WTC11 (cell line): ENCODE results near the gene RTKN. TPM values are rescaled to one million over a fixed set of nuclear protein-coding genes. Genes with fewer than 3 reads are reported as not detected.
A peak's percentile ranks its signal among the peaks of the same experiment; 100 is the strongest.

ENCODE experiments used
- HMGXB4 ChIP-seq: sonication (generic); formaldehyde crosslinking; IDR thresholded peaks from 2 replicates; pipeline ENCODE4 v1.8.1; 2023; ENCODE audit warnings: mild to moderate bottlenecking, moderate library complexity, missing genetic modification reagents
- MYBL2 ChIP-seq: sonication (generic); formaldehyde crosslinking; IDR thresholded peaks from 2 replicates; pipeline ENCODE4 v1.8.1; 2023; ENCODE audit warnings: mild to moderate bottlenecking, moderate library complexity, missing genetic modification reagents
- NR1H2 ChIP-seq: sonication (generic); formaldehyde crosslinking; IDR thresholded peaks from 2 replicates; pipeline ENCODE4 v1.9.0; 2021; ENCODE audit warnings: mild to moderate bottlenecking, moderate library complexity, missing genetic modification reagents
- NR2C2 ChIP-seq: sonication (generic); formaldehyde crosslinking; IDR thresholded peaks from 2 replicates; pipeline ENCODE4 v1.8.0; 2022; ENCODE audit warnings: mild to moderate bottlenecking, missing genetic modification reagents
- PREB ChIP-seq: sonication (generic); formaldehyde crosslinking; IDR thresholded peaks from 2 replicates; pipeline ENCODE4 v1.8.1; 2022; ENCODE audit warnings: mild to moderate bottlenecking, missing genetic modification reagents, moderate library complexity, borderline replicate concordance
- RELA ChIP-seq: sonication (generic); formaldehyde crosslinking; IDR thresholded peaks from 2 replicates; pipeline ENCODE4 v1.8.1; 2022; ENCODE audit warnings: missing genetic modification reagents, mild to moderate bottlenecking, borderline replicate concordance
- TP53 ChIP-seq: sonication (generic); formaldehyde crosslinking; IDR thresholded peaks from 2 replicates; pipeline ENCODE4 v1.8.1; 2023; ENCODE audit warnings: mild to moderate bottlenecking, missing genetic modification reagents
- ZMAT4 ChIP-seq: fragments of 250-450 bp; sonication (Bioruptor Pico); IDR thresholded peaks from 2 replicates; pipeline ENCODE4 v1.9.0; 2021; ENCODE audit warnings: mild to moderate bottlenecking
- ZNF425 ChIP-seq: fragments of 250-450 bp; sonication (Bioruptor Pico); conservative IDR thresholded peaks from 2 replicates; pipeline ENCODE4 v1.9.0; 2021; ENCODE audit warnings: mild to moderate bottlenecking
- total RNA-seq: library from RNA; stranded (reverse); gene quantifications from 3 replicates; pipeline ENCODE4 v1.2.3, GENCODE V29; 2021
- TF ChIP-seq, protein P1 (sequence below): sonication (generic); formaldehyde crosslinking; IDR thresholded peaks from 2 replicates; pipeline ENCODE4 v1.8.0; 2023; ENCODE audit warnings: missing genetic modification reagents, mild to moderate bottlenecking, borderline replicate concordance
- TF ChIP-seq, protein P2 (sequence below): sonication (generic); formaldehyde crosslinking; IDR thresholded peaks from 2 replicates; pipeline ENCODE4 v1.8.1; 2022; ENCODE audit warnings: mild to moderate bottlenecking, moderate library complexity, missing genetic modification reagents
- TF ChIP-seq, protein P3 (sequence below): sonication (generic); formaldehyde crosslinking; IDR thresholded peaks from 2 replicates; pipeline ENCODE4 v1.8.1; 2023; ENCODE audit warnings: mild to moderate bottlenecking, missing genetic modification reagents, borderline replicate concordance
- TF ChIP-seq, protein P4 (sequence below): sonication (generic); formaldehyde crosslinking; IDR thresholded peaks from 2 replicates; pipeline ENCODE4 v1.8.1; 2022; ENCODE audit warnings: low read depth, missing genetic modification reagents, borderline replicate concordance

The RTKN gene
- total RNA-seq, 1 experiment from 2014 or later, result 80.1 TPM

DNA sequence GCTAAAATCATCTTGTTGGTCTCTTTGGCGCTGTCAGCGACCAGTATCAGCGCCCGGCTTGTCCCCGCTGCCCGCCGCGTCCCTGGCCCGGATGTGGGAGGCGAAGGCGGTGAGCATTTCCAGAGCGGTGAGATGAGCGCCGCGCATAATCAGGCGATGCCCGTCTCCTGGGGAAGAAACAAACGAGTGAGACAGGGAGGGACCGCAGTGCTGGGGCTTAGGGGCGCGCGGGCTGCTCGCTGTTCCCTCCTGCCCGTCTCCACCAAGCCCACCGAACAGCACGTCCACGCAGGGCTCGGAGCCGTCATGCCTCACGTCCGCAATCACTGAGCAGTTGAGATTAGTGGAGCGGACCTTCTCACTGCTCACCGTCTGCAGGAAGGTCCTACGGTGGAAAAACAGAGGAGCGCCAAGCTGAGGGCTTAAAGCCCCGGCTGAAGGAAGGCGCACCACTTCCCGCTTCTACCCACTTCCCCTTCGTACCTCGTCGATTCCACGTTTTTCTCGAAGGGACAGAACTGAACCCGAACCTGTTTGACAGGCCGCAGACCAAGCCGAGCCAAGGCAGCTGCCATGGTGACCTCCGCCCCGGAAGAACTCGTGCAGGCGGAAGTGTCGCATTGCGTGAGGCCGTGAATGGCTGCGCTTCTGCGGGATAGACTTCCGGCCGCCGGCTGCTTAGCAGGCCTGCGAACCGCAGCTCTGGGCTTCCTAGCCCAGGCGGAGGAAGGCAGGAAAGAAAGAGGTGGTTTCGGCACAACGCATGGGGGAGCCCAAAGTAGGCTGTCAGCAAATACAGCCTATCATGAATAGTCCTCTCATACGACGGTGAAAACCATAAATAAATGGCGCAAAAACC is 30.6 kb upstream of the RTKN start, which contains the start of gene MRPL53 (continued):
- TF ChIP-seq, protein P1, sequence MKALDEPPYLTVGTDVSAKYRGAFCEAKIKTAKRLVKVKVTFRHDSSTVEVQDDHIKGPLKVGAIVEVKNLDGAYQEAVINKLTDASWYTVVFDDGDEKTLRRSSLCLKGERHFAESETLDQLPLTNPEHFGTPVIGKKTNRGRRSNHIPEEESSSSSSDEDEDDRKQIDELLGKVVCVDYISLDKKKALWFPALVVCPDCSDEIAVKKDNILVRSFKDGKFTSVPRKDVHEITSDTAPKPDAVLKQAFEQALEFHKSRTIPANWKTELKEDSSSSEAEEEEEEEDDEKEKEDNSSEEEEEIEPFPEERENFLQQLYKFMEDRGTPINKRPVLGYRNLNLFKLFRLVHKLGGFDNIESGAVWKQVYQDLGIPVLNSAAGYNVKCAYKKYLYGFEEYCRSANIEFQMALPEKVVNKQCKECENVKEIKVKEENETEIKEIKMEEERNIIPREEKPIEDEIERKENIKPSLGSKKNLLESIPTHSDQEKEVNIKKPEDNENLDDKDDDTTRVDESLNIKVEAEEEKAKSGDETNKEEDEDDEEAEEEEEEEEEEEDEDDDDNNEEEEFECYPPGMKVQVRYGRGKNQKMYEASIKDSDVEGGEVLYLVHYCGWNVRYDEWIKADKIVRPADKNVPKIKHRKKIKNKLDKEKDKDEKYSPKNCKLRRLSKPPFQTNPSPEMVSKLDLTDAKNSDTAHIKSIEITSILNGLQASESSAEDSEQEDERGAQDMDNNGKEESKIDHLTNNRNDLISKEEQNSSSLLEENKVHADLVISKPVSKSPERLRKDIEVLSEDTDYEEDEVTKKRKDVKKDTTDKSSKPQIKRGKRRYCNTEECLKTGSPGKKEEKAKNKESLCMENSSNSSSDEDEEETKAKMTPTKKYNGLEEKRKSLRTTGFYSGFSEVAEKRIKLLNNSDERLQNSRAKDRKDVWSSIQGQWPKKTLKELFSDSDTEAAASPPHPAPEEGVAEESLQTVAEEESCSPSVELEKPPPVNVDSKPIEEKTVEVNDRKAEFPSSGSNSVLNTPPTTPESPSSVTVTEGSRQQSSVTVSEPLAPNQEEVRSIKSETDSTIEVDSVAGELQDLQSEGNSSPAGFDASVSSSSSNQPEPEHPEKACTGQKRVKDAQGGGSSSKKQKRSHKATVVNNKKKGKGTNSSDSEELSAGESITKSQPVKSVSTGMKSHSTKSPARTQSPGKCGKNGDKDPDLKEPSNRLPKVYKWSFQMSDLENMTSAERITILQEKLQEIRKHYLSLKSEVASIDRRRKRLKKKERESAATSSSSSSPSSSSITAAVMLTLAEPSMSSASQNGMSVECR (CRISPR knock-in tag), result peak; percentile 72; the same call in 1 of the 2 replicates
- TF ChIP-seq TP53 (no peak; the same call in 1 of the 2 replicates), MYBL2 (CRISPR knock-in tag) (0 out of 2 replicates have a peak, but pooled peaks have one; percentile 45), ZMAT4 (CRISPR knock-in tag) (peak; percentile 87), NR1H2 (CRISPR knock-in tag) (0 out of 2 replicates have a peak, but pooled peaks have one; percentile 39), HMGXB4 (CRISPR knock-in tag) (peak; percentile 50; the same call in 1 of the 2 replicates), RELA (CRISPR knock-in tag) (peak; percentile 61; the same call in 1 of the 2 replicates), PREB (CRISPR knock-in tag) (peak; percentile 90; the same call in 1 of the 2 replicates), NR2C2 (CRISPR knock-in tag) (peak; percentile 100), ZNF425 (no peak)
- TF ChIP-seq, protein P2, sequence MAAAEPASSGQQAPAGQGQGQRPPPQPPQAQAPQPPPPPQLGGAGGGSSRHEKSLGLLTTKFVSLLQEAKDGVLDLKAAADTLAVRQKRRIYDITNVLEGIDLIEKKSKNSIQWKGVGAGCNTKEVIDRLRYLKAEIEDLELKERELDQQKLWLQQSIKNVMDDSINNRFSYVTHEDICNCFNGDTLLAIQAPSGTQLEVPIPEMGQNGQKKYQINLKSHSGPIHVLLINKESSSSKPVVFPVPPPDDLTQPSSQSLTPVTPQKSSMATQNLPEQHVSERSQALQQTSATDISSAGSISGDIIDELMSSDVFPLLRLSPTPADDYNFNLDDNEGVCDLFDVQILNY (CRISPR knock-in tag), result peak; percentile 57; the same call in 1 of the 2 replicates
- TF ChIP-seq, protein P3, sequence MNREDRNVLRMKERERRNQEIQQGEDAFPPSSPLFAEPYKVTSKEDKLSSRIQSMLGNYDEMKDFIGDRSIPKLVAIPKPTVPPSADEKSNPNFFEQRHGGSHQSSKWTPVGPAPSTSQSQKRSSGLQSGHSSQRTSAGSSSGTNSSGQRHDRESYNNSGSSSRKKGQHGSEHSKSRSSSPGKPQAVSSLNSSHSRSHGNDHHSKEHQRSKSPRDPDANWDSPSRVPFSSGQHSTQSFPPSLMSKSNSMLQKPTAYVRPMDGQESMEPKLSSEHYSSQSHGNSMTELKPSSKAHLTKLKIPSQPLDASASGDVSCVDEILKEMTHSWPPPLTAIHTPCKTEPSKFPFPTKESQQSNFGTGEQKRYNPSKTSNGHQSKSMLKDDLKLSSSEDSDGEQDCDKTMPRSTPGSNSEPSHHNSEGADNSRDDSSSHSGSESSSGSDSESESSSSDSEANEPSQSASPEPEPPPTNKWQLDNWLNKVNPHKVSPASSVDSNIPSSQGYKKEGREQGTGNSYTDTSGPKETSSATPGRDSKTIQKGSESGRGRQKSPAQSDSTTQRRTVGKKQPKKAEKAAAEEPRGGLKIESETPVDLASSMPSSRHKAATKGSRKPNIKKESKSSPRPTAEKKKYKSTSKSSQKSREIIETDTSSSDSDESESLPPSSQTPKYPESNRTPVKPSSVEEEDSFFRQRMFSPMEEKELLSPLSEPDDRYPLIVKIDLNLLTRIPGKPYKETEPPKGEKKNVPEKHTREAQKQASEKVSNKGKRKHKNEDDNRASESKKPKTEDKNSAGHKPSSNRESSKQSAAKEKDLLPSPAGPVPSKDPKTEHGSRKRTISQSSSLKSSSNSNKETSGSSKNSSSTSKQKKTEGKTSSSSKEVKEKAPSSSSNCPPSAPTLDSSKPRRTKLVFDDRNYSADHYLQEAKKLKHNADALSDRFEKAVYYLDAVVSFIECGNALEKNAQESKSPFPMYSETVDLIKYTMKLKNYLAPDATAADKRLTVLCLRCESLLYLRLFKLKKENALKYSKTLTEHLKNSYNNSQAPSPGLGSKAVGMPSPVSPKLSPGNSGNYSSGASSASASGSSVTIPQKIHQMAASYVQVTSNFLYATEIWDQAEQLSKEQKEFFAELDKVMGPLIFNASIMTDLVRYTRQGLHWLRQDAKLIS (CRISPR knock-in tag), result 0 out of 2 replicates have a peak, but pooled peaks have one; percentile 64
- TF ChIP-seq, protein P4, sequence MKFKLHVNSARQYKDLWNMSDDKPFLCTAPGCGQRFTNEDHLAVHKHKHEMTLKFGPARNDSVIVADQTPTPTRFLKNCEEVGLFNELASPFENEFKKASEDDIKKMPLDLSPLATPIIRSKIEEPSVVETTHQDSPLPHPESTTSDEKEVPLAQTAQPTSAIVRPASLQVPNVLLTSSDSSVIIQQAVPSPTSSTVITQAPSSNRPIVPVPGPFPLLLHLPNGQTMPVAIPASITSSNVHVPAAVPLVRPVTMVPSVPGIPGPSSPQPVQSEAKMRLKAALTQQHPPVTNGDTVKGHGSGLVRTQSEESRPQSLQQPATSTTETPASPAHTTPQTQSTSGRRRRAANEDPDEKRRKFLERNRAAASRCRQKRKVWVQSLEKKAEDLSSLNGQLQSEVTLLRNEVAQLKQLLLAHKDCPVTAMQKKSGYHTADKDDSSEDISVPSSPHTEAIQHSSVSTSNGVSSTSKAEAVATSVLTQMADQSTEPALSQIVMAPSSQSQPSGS (CRISPR knock-in tag), result no peak
